ENCODE measurements around the gene ROCK2. TPM values are rescaled to one million over a fixed set of nuclear protein-coding genes. Genes with fewer than 3 reads are reported as not detected.

The ROCK2 gene
- total RNA-seq, 1 experiment from 2014 or later, result 38.0 TPM

DNA sequence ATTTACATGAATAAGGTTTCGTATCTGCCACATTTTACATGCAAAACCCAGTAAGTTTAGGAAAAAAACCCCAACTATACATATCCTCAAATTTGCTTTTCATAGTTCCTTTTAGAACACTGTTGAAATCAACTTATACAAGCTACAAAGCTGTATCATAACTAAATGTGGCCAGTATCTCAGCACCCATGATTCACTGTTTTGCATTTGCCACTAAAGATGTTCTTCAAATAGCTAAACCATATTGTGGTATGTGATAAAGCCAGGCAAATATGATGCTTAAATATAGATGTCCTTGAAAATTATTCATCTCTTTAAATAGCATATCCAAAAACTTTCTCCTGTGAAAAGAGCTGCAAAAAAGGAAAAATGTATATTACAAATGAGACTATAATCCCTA lies 29.9 kb downstream of the ROCK2 start:
- ChIA-PET CTCF (no interaction called here), POLR2A (ENCODE audit: unreplicated experiment) (no interaction called here)
- no peak overlapping the region for H2AFZ ChIP-seq
- H3K4me2 ChIP-seq, result no peak overlapping the region
- intact Hi-C loops (cut with micrococcal nuclease; ENCODE audit: unreplicated experiment), result no loop called here
- H3K79me2 ChIP-seq (ENCODE audit: low read depth), result peaks cover 79% of the 10 kb centered on the region
- no peak for DNase-seq
- H3K27ac ChIP-seq, result no peak overlapping the region
- H3K4me3 ChIP-seq, result no peak overlapping the region
- H3K36me3 ChIP-seq (ENCODE audit: low read depth), result no peaks in the 10 kb centered on the region
- TF ChIP-seq, protein P1, sequence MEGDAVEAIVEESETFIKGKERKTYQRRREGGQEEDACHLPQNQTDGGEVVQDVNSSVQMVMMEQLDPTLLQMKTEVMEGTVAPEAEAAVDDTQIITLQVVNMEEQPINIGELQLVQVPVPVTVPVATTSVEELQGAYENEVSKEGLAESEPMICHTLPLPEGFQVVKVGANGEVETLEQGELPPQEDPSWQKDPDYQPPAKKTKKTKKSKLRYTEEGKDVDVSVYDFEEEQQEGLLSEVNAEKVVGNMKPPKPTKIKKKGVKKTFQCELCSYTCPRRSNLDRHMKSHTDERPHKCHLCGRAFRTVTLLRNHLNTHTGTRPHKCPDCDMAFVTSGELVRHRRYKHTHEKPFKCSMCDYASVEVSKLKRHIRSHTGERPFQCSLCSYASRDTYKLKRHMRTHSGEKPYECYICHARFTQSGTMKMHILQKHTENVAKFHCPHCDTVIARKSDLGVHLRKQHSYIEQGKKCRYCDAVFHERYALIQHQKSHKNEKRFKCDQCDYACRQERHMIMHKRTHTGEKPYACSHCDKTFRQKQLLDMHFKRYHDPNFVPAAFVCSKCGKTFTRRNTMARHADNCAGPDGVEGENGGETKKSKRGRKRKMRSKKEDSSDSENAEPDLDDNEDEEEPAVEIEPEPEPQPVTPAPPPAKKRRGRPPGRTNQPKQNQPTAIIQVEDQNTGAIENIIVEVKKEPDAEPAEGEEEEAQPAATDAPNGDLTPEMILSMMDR (conservative IDR thresholded peaks at IDR 0.05), result no peak
- no peak for TF ChIP-seq EZH2 (IDR thresholded peaks at IDR 0.05; ENCODE audit: low read depth)
- no peaks in the 10 kb centered on the region for H3K27me3 ChIP-seq (ENCODE audit: insufficient read depth, low read depth)
- no peaks in the 10 kb centered on the region for H3K9me3 ChIP-seq (ENCODE audit: insufficient read depth, low read depth)
- peaks cover 11% of the 10 kb centered on the region for H3F3A ChIP-seq (ENCODE audit: insufficient read depth, low read depth)
- H3K4me1 ChIP-seq (replicated peaks; ENCODE audit: insufficient read depth), result no peaks in the 10 kb centered on the region
- H4K20me1 ChIP-seq (ENCODE audit: insufficient read depth), result peaks cover 30% of the 10 kb centered on the region
- BruUV-seq (replicated peaks), result no TSS peak
- no peaks in the 10 kb centered on the region for H3K9me2 ChIP-seq (ENCODE audit: insufficient read depth)

DNA sequence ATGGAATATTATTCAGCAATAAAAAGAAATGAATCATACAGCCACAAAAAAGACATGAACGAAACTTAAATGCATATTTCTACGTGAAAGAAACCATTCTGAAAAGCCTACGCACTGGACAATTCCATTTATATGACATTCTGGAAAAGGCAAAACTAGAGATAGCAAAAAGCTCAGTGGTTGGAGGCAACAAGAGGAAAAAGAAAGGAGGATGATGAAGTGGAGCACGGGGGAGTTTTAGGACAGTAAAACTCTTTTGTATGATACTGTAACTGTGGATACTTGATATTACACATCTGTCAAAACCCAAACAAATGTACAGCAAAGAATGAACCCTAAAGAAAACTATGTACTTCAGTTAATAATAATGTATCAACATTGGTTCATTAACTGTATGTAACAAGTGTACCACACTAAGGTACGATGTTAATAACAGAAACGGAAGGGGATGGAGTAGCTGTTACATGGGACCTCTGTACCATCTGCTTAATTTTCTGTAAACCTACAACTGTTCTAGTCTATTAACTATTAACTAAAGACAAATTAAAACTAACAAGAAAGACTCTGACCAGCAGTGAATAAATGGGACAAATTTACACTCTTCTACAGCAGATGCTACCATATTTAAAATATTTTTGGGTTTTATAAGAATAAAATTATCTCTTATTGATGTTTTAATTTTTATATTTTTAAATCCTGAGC lies 31.5 kb downstream of the ROCK2 start:
- Histone ChIP-seq H3K79me2 (ENCODE audit: low read depth) (peaks cover 91% of the 10 kb centered on the region), H3K9me2 (ENCODE audit: insufficient read depth) (no peaks in the 10 kb centered on the region), H3K4me3 (no peak overlapping the region), H3K9me3 (ENCODE audit: insufficient read depth, low read depth) (no peaks in the 10 kb centered on the region), H3K4me1 (replicated peaks; ENCODE audit: insufficient read depth) (no peaks in the 10 kb centered on the region), H2AFZ (no peak overlapping the region), H3K27ac (no peak overlapping the region), H4K20me1 (ENCODE audit: insufficient read depth) (peaks cover 30% of the 10 kb centered on the region), H3K27me3 (ENCODE audit: insufficient read depth, low read depth) (no peaks in the 10 kb centered on the region), H3F3A (ENCODE audit: insufficient read depth, low read depth) (peaks cover 16% of the 10 kb centered on the region), H3K36me3 (ENCODE audit: low read depth) (no peaks in the 10 kb centered on the region), H3K4me2 (no peak overlapping the region)
- DNase-seq, result no peak
- TF ChIP-seq, protein P1 (conservative IDR thresholded peaks at IDR 0.05), result no peak
- no peak for TF ChIP-seq EZH2 (IDR thresholded peaks at IDR 0.05; ENCODE audit: low read depth)
- ChIA-PET POLR2A (ENCODE audit: unreplicated experiment) (no interaction called here), CTCF (no interaction called here)
- BruUV-seq (replicated peaks), result no TSS peak
- intact Hi-C loops (cut with micrococcal nuclease; ENCODE audit: unreplicated experiment), result no loop called here

DNA sequence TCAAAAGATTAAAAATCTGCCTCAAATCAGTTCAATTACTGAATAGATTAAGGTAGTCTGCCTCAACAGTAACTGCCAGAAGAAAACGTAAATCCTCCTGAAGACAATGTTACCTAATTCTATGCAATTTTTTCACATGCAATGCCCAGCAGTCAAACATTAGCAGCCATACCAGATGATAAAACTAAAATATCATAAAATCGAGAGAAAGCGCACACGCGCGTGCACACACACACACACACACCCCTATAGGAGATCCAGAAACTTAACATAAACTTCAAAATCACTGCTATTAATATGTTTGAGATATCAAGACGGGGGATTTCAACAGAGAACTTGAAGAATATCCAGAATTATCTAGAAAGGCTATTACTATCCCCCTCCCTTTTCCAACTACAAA lies 32.9 kb downstream of the ROCK2 start:
- Histone ChIP-seq H4K20me1 (ENCODE audit: insufficient read depth) (peaks cover 24% of the 10 kb centered on the region), H3K9me2 (ENCODE audit: insufficient read depth) (no peaks in the 10 kb centered on the region), H3K4me3 (no peak overlapping the region), H2AFZ (no peak overlapping the region), H3K27me3 (ENCODE audit: insufficient read depth, low read depth) (no peaks in the 10 kb centered on the region), H3K9me3 (ENCODE audit: insufficient read depth, low read depth) (no peaks in the 10 kb centered on the region), H3K36me3 (ENCODE audit: low read depth) (no peaks in the 10 kb centered on the region), H3K4me2 (no peak overlapping the region), H3F3A (ENCODE audit: insufficient read depth, low read depth) (peaks cover 16% of the 10 kb centered on the region), H3K79me2 (ENCODE audit: low read depth) (peaks cover 94% of the 10 kb centered on the region), H3K27ac (no peak overlapping the region), H3K4me1 (replicated peaks; ENCODE audit: insufficient read depth) (no peaks in the 10 kb centered on the region)
- no peak for TF ChIP-seq EZH2 (IDR thresholded peaks at IDR 0.05; ENCODE audit: low read depth)
- TF ChIP-seq, protein P1 (conservative IDR thresholded peaks at IDR 0.05), result no peak
- DNase-seq, result no peak
- ChIA-PET CTCF (no interaction called here), POLR2A (ENCODE audit: unreplicated experiment) (interaction anchor here (0.5 to 0.6 kb wide), 2 partner anchors 31 to 862 kb away, joined by 3 to 6 read pairs; no protein-coding TSS in a partner anchor)
- intact Hi-C loops (cut with micrococcal nuclease; ENCODE audit: unreplicated experiment), result no loop called here
- no TSS peak for BruUV-seq (replicated peaks)

Data from PC-9 (cell line).